ENCODE measurements around the gene CUEDC1. TPM values are rescaled to one million over a fixed set of nuclear protein-coding genes. Genes with fewer than 3 reads are reported as not detected.

CUEDC1 gene
- total and polyA plus RNA-seq, 2 of the 13 experiments (the other 11 are each of a cell fraction or from before 2014, with no cell fraction given): 7.4 to 12.9 TPM

GRCh38 chr17:57902800-57903759 lies 52.1 kb downstream of the CUEDC1 start (continued):
- TF ChIP-seq KIAA2018 (CRISPR knock-in tag; IDR thresholded peaks at IDR 0.05; ENCODE audit: borderline replicate concordance) (no peak), POLR2G (IDR thresholded peaks at IDR 0.05; ENCODE audit: low read depth, low read length) (peak; percentile 74), ZSCAN29 (CRISPR knock-in tag; conservative IDR thresholded peaks at IDR 0.05) (peak; percentile 81; the same call in 1 of the 2 replicates), NFE2L1 (CRISPR knock-in tag; IDR thresholded peaks at IDR 0.05; ENCODE audit: borderline replicate concordance) (no peak), JDP2 (CRISPR knock-in tag; IDR thresholded peaks at IDR 0.05; ENCODE audit: borderline replicate concordance) (no peak), ZMYM2 (CRISPR knock-in tag; IDR thresholded peaks at IDR 0.05) (no peak; the same call in 1 of the 2 replicates), THAP9 (CRISPR knock-in tag; IDR thresholded peaks at IDR 0.05; ENCODE audit: borderline replicate concordance) (peak; percentile 60; the same call in 1 of the 2 replicates)
- TF ChIP-seq, protein P1, sequence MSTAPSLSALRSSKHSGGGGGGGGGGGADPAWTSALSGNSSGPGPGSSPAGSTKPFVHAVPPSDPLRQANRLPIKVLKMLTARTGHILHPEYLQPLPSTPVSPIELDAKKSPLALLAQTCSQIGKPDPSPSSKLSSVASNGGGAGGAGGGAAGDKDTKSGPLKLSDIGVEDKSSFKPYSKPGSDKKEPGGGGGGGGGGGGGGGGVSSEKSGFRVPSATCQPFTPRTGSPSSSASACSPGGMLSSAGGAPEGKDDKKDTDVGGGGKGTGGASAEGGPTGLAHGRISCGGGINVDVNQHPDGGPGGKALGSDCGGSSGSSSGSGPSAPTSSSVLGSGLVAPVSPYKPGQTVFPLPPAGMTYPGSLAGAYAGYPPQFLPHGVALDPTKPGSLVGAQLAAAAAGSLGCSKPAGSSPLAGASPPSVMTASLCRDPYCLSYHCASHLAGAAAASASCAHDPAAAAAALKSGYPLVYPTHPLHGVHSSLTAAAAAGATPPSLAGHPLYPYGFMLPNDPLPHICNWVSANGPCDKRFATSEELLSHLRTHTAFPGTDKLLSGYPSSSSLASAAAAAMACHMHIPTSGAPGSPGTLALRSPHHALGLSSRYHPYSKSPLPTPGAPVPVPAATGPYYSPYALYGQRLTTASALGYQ (CRISPR knock-in tag; IDR thresholded peaks at IDR 0.05): no peak; the same call in 1 of the 2 replicates
- TF ChIP-seq, protein P2, sequence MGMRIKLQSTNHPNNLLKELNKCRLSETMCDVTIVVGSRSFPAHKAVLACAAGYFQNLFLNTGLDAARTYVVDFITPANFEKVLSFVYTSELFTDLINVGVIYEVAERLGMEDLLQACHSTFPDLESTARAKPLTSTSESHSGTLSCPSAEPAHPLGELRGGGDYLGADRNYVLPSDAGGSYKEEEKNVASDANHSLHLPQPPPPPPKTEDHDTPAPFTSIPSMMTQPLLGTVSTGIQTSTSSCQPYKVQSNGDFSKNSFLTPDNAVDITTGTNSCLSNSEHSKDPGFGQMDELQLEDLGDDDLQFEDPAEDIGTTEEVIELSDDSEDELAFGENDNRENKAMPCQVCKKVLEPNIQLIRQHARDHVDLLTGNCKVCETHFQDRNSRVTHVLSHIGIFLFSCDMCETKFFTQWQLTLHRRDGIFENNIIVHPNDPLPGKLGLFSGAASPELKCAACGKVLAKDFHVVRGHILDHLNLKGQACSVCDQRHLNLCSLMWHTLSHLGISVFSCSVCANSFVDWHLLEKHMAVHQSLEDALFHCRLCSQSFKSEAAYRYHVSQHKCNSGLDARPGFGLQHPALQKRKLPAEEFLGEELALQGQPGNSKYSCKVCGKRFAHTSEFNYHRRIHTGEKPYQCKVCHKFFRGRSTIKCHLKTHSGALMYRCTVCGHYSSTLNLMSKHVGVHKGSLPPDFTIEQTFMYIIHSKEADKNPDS (CRISPR knock-in tag; IDR thresholded peaks at IDR 0.05): no peak

Measured in HepG2 (cell line).